WERI-Rb-1 (cell line): Measurements from ENCODE around the gene HDAC9.

ENCODE experiments used
- DNase-seq: peaks from one replicate; pipeline ENCODE4 v3.0.0-alpha.2; 2020
- H3K27ac ChIP-seq: fragments of 250-450 bp; sonication (Bioruptor Pico); 2 replicates; pipeline ENCODE4 v1.5.1; 2020; ENCODE audit warnings: mild to moderate bottlenecking, moderate library complexity
- H3K27me3 ChIP-seq: fragments of 250-450 bp; sonication (Bioruptor Pico); 2 replicates; pipeline ENCODE4 v1.5.1; 2021; ENCODE audit warnings: mild to moderate bottlenecking, low read depth, moderate library complexity; ENCODE audit not compliant: insufficient read depth, severe bottlenecking
- H3K36me3 ChIP-seq: fragments of 250-450 bp; sonication (Bioruptor Pico); 2 replicates; pipeline ENCODE4 v1.5.1; 2020; ENCODE audit warnings: mild to moderate bottlenecking, moderate library complexity
- H3K4me3 ChIP-seq: 2 replicates; pipeline ENCODE4 v1.5.1; 2011; ENCODE audit warnings: low read depth, mild to moderate bottlenecking, control low read depth, low read length
- H3K9me3 ChIP-seq: fragments of 250-450 bp; sonication (Bioruptor Pico); 2 replicates; pipeline ENCODE4 v1.5.1; 2021; ENCODE audit warnings: mild to moderate bottlenecking, moderate library complexity; ENCODE audit not compliant: severe bottlenecking
- CTCF ChIP-seq: IDR thresholded peaks from 2 replicates; pipeline ENCODE4 v1.5.1; 2011; ENCODE audit warnings: low read depth, mild to moderate bottlenecking, control low read depth, inconsistent platforms, low read length

Gene HDAC9

GRCh38 chr7:18520450-18521235 lies 25.1 kb downstream of the HDAC9 start:
- TF ChIP-seq CTCF = no peak
- Histone ChIP-seq H3K4me3 (no peak overlapping the region), H3K9me3 (no peaks in the 10 kb centered on the region), H3K36me3 (no peaks in the 10 kb centered on the region), H3K27ac (no peak overlapping the region), H3K27me3 (no peaks in the 10 kb centered on the region)
- no peak for DNase-seq

GRCh38 chr7:18521236-18521589 lies 25.7 kb downstream of the HDAC9 start:
- no peak for DNase-seq
- no peak overlapping the region for H3K4me3 ChIP-seq
- TF ChIP-seq CTCF = no peak
- H3K36me3 ChIP-seq = no peaks in the 10 kb centered on the region
- H3K9me3 ChIP-seq = no peaks in the 10 kb centered on the region
- H3K27me3 ChIP-seq = no peaks in the 10 kb centered on the region
- no peak overlapping the region for H3K27ac ChIP-seq

- Histone ChIP-seq H3K36me3 (no peaks in the 10 kb centered on the region), H3K9me3 (no peaks in the 10 kb centered on the region), H3K4me3 (no peak overlapping the region), H3K27me3 (no peaks in the 10 kb centered on the region), H3K27ac (no peak overlapping the region)
- DNase-seq = no peak
- TF ChIP-seq CTCF = no peak
Observed at GRCh38 chr7:18521945-18522566, 26.5 kb downstream of the HDAC9 start.

- H3K9me3 ChIP-seq = no peaks in the 10 kb centered on the region
- DNase-seq = no peak
- no peaks in the 10 kb centered on the region for H3K27me3 ChIP-seq
- no peak for TF ChIP-seq CTCF
- H3K4me3 ChIP-seq = no peak overlapping the region
- no peaks in the 10 kb centered on the region for H3K36me3 ChIP-seq
- no peak overlapping the region for H3K27ac ChIP-seq
Observed at GRCh38 chr7:18524248-18524647, 28.7 kb downstream of the HDAC9 start.

- H3K9me3 ChIP-seq = no peaks in the 10 kb centered on the region
- no peaks in the 10 kb centered on the region for H3K27me3 ChIP-seq
- H3K36me3 ChIP-seq = no peaks in the 10 kb centered on the region
- TF ChIP-seq CTCF = no peak
- DNase-seq = no peak
- H3K27ac ChIP-seq = no peak overlapping the region
- H3K4me3 ChIP-seq = no peak overlapping the region
Observed at GRCh38 chr7:18526368-18526878, 30.9 kb downstream of the HDAC9 start.
